Neural cell (in vitro differentiated cells): ENCODE data around the gene DNAJB4. TPM values are rescaled to one million over a fixed set of nuclear protein-coding genes. Genes with fewer than 3 reads are reported as not detected.

Experiments used
- H2AFZ ChIP-seq: fragments of 200-600, 300-800 bp; sonication (generic), shearing (Covaris generic); 2 replicates; pipeline ENCODE4 v1.6.0; 2014; ENCODE audit warnings: low read depth, mild to moderate bottlenecking, antibody characterized with exemption, low read length, moderate library complexity
- H3F3A ChIP-seq: fragments of 200-600 bp; shearing (Covaris generic); 2 replicates; pipeline ENCODE4 v1.6.1; 2016; ENCODE audit warnings: mild to moderate bottlenecking, moderate library complexity, mixed read lengths, antibody characterized with exemption, low read length; ENCODE audit not compliant: insufficient read depth, poor library complexity, severe bottlenecking
- H3K27ac ChIP-seq: fragments of 200-600, 300-800 bp; sonication (generic), shearing (Covaris generic); 2 replicates; pipeline ENCODE4 v1.5.1; 2014; ENCODE audit warnings: mild to moderate bottlenecking, low read length, moderate library complexity
- H3K27me3 ChIP-seq: fragments of 300-800, 200-600 bp; sonication (generic), shearing (Covaris generic); 2 replicates; pipeline ENCODE4 v1.6.0; 2014; ENCODE audit warnings: mild to moderate bottlenecking, low read depth, low read length, moderate library complexity; ENCODE audit not compliant: insufficient read depth
- H3K36me3 ChIP-seq: fragments of 300-800, 200-600 bp; sonication (generic), shearing (Covaris generic); 2 replicates; pipeline ENCODE4 v1.5.1; 2014; ENCODE audit warnings: mild to moderate bottlenecking, antibody characterized with exemption, low read length, moderate library complexity; ENCODE audit not compliant: insufficient read depth
- H3K4me2 ChIP-seq: fragments of 300-800, 200-600 bp; sonication (generic), shearing (Covaris generic); 2 replicates; pipeline ENCODE4 v1.6.0; 2014; ENCODE audit warnings: mild to moderate bottlenecking, low read length
- H3K4me3 ChIP-seq: fragments of 300-800, 200-600 bp; sonication (generic), shearing (Covaris generic); 2 replicates; pipeline ENCODE4 v1.5.1; 2014; ENCODE audit warnings: mild to moderate bottlenecking, low read length, moderate library complexity
- H3K79me2 ChIP-seq: fragments of 200-600 bp; shearing (Covaris generic); replicated peaks from 2 replicates; pipeline ENCODE4 v1.6.0; 2014; ENCODE audit warnings: mild to moderate bottlenecking, low read length, moderate library complexity; ENCODE audit not compliant: insufficient read depth
- H3K9ac ChIP-seq: fragments of 300-800, 200-600 bp; sonication (generic), shearing (Covaris generic); 2 replicates; pipeline ENCODE4 v1.6.1; 2016; ENCODE audit warnings: mild to moderate bottlenecking, low read length, mixed read lengths
- H3K9me2 ChIP-seq: fragments of 200-600 bp; shearing (Covaris generic); 2 replicates; pipeline ENCODE4 v1.6.1; 2016; ENCODE audit warnings: mild to moderate bottlenecking, low read length, mixed read lengths; ENCODE audit not compliant: insufficient read depth
- H3K9me3 ChIP-seq: fragments of 200-600, 300-800 bp; sonication (generic), shearing (Covaris generic); 2 replicates; pipeline ENCODE4 v1.6.1; 2016; ENCODE audit warnings: mild to moderate bottlenecking, mixed run types, low read length, moderate library complexity, mixed read lengths
- H4K20me1 ChIP-seq: fragments of 200-600 bp; shearing (Covaris generic); 2 replicates; pipeline ENCODE4 v1.6.1; 2016; ENCODE audit warnings: mild to moderate bottlenecking, mixed run types; ENCODE audit not compliant: insufficient read depth
- EP300 ChIP-seq: fragments of 450-650 bp; conservative IDR thresholded peaks from 2 replicates; pipeline ENCODE4 v1.6.1; 2014; ENCODE audit warnings: antibody characterized with exemption, mild to moderate bottlenecking, moderate library complexity; ENCODE audit not compliant: poor library complexity, severe bottlenecking
- EZH2 ChIP-seq: fragments of 200-600, 300-800 bp; shearing (Covaris generic), sonication (generic); IDR thresholded peaks from 2 replicates; pipeline ENCODE4 v1.6.1; 2014; ENCODE audit warnings: antibody characterized with exemption, low read length, borderline replicate concordance, mild to moderate bottlenecking; ENCODE audit not compliant: insufficient read depth, poor library complexity, severe bottlenecking
- MXI1 ChIP-seq: fragments of 450-650 bp; conservative IDR thresholded peaks from 2 replicates; pipeline ENCODE4 v1.6.1; 2014; ENCODE audit warnings: antibody characterized with exemption, mild to moderate bottlenecking; ENCODE audit not compliant: poor library complexity, severe bottlenecking
- POLR2AphosphoS5 ChIP-seq: IDR thresholded peaks from 2 replicates; pipeline ENCODE4 v1.6.1; 2012
- RAD21 ChIP-seq: fragments of 450-650 bp; conservative IDR thresholded peaks from 2 replicates; pipeline ENCODE4 v1.6.1; 2014; ENCODE audit warnings: antibody characterized with exemption, mild to moderate bottlenecking, moderate library complexity
- REST ChIP-seq: IDR thresholded peaks from 2 replicates; pipeline ENCODE4 v1.6.1; 2012; ENCODE audit warnings: borderline replicate concordance
- SMC3 ChIP-seq: fragments of 450-650 bp; conservative IDR thresholded peaks from 2 replicates; pipeline ENCODE4 v1.6.1; 2014; ENCODE audit warnings: antibody characterized with exemption, mild to moderate bottlenecking, moderate library complexity; ENCODE audit not compliant: poor library complexity
- TAF1 ChIP-seq: IDR thresholded peaks from 2 replicates; pipeline ENCODE4 v1.6.1; 2012; ENCODE audit warnings: low read depth
- polyA plus RNA-seq: library from polyadenylated mRNA; depleted of rRNA; stranded (reverse); fragments of >200 nt; gene quantifications from 2 replicates; pipeline ENCODE4 v1.2.3, GENCODE V29; 2014
- TF ChIP-seq, protein P1 (sequence below): fragments of 450-650 bp; IDR thresholded peaks from 2 replicates; pipeline ENCODE4 v1.5.1; 2014; ENCODE audit warnings: antibody characterized with exemption, mild to moderate bottlenecking, moderate library complexity; ENCODE audit not compliant: poor library complexity, severe bottlenecking

The DNAJB4 gene
- polyA plus RNA-seq, 1 donor from 2014 or later = 42.2 TPM

- Histone ChIP-seq H3F3A (no peaks in the 10 kb centered on the region), H4K20me1 (no peaks in the 10 kb centered on the region), H3K4me3 (peak overlapping the region; percentile 68), H3K27me3 (no peaks in the 10 kb centered on the region), H3K4me2 (peak overlapping the region; percentile 85), H3K9ac (peak overlapping the region; percentile 62), H2AFZ (no peak overlapping the region), H3K27ac (peak overlapping the region; percentile 75), H3K36me3 (no peaks in the 10 kb centered on the region), H3K79me2 (peaks cover 27% of the 10 kb centered on the region), H3K9me2 (no peaks in the 10 kb centered on the region), H3K9me3 (no peaks in the 10 kb centered on the region)
- TF ChIP-seq REST (no peak), TAF1 (no peak), EZH2 (no peak), EP300 (no peak), MXI1 (no peak), RAD21 (no peak), POLR2AphosphoS5 (no peak), SMC3 (no peak)
- TF ChIP-seq, protein P1, sequence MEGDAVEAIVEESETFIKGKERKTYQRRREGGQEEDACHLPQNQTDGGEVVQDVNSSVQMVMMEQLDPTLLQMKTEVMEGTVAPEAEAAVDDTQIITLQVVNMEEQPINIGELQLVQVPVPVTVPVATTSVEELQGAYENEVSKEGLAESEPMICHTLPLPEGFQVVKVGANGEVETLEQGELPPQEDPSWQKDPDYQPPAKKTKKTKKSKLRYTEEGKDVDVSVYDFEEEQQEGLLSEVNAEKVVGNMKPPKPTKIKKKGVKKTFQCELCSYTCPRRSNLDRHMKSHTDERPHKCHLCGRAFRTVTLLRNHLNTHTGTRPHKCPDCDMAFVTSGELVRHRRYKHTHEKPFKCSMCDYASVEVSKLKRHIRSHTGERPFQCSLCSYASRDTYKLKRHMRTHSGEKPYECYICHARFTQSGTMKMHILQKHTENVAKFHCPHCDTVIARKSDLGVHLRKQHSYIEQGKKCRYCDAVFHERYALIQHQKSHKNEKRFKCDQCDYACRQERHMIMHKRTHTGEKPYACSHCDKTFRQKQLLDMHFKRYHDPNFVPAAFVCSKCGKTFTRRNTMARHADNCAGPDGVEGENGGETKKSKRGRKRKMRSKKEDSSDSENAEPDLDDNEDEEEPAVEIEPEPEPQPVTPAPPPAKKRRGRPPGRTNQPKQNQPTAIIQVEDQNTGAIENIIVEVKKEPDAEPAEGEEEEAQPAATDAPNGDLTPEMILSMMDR = no peak
Observed at GRCh38 chr1:78005755-78006154, 1.0 kb downstream of the DNAJB4 start.

GRCh38 chr1:78006521-78006920 is 1.8 kb downstream of the DNAJB4 start:
- Histone ChIP-seq H3K27me3 (no peaks in the 10 kb centered on the region), H4K20me1 (no peaks in the 10 kb centered on the region), H3K9me2 (no peaks in the 10 kb centered on the region), H3K27ac (no peak overlapping the region), H3K4me3 (peak overlapping the region; percentile 68), H3F3A (no peaks in the 10 kb centered on the region), H2AFZ (no peak overlapping the region), H3K79me2 (peaks cover 27% of the 10 kb centered on the region), H3K9ac (no peak overlapping the region), H3K36me3 (no peaks in the 10 kb centered on the region), H3K9me3 (no peaks in the 10 kb centered on the region), H3K4me2 (peak overlapping the region; percentile 51)
- TF ChIP-seq REST (no peak), POLR2AphosphoS5 (no peak), EP300 (no peak), SMC3 (no peak), RAD21 (no peak), TAF1 (no peak), EZH2 (no peak), MXI1 (no peak)
- TF ChIP-seq, protein P1 = no peak
